WTC11 (cell line): ENCODE measurements around the gene C10orf105. TPM values are rescaled to one million over a fixed set of nuclear protein-coding genes. Genes with fewer than 3 reads are reported as not detected.

Source experiments
- ATAC-seq: fragments of 200-7000 bp; cut with Tn5 transposase; 2 replicates; pipeline ENCODE4 v1.10.0; 2021; ENCODE audit warnings: mild to moderate bottlenecking, moderate library complexity
- CTCF ChIA-PET: fragments of 300-600 bp; sonication (Branson Sonifier 250); formaldehyde crosslinking; loops from one replicate; lab custom pipeline; 2021; ENCODE audit warnings: antibody characterized with exemption; lab: Charles Lee
- POLR2A ChIA-PET: fragments of 350-600 bp; sonication (Branson Sonifier 250); formaldehyde crosslinking; loops from one replicate; lab custom pipeline; 2021; ENCODE audit warnings: antibody characterized with exemption; lab: Charles Lee
- DNase-seq: peaks from one replicate; pipeline ENCODE4 v3.0.0; 2021; ENCODE audit warnings: low spot score
- H3K27ac Mint-ChIP-seq: 2 replicates; pipeline ENCODE4 v1.8.0; 2021; ENCODE audit warnings: mixed read lengths
- H3K27me3 Mint-ChIP-seq: 2 replicates; pipeline ENCODE4 v1.8.0; 2021; ENCODE audit warnings: low read depth, mild to moderate bottlenecking, moderate library complexity, mixed read lengths
- H3K36me3 Mint-ChIP-seq: 2 replicates; pipeline ENCODE4 v1.8.0; 2021; ENCODE audit warnings: mixed read lengths
- H3K4me1 Mint-ChIP-seq: 2 replicates; pipeline ENCODE4 v1.8.0; 2022; ENCODE audit warnings: mixed read lengths
- H3K4me3 Mint-ChIP-seq: 2 replicates; pipeline ENCODE4 v1.8.0; 2021; ENCODE audit warnings: mild to moderate bottlenecking, moderate library complexity, mixed read lengths
- H3K9me3 Mint-ChIP-seq: 2 replicates; pipeline ENCODE4 v1.8.0; 2021; ENCODE audit warnings: mixed read lengths
- AR ChIP-seq: fragments of 250-450 bp; sonication (Bioruptor Pico); IDR thresholded peaks from 2 replicates; pipeline ENCODE4 v1.9.0; 2021; ENCODE audit warnings: mild to moderate bottlenecking
- ARID4B ChIP-seq: sonication (generic); formaldehyde crosslinking; IDR thresholded peaks from 2 replicates; pipeline ENCODE4 v1.8.0; 2023; ENCODE audit warnings: missing genetic modification reagents, mild to moderate bottlenecking, borderline replicate concordance
- CREB1 ChIP-seq: sonication (generic); formaldehyde crosslinking; IDR thresholded peaks from 2 replicates; pipeline ENCODE4 v1.8.0; 2023; ENCODE audit warnings: mild to moderate bottlenecking, missing genetic modification reagents
- CREM ChIP-seq: sonication (generic); formaldehyde crosslinking; IDR thresholded peaks from 2 replicates; pipeline ENCODE4 v1.8.1; 2022; ENCODE audit warnings: mild to moderate bottlenecking, missing genetic modification reagents, moderate library complexity
- CTCF ChIP-seq: fragments of 200-600 bp; IDR thresholded peaks from 2 replicates; pipeline ENCODE4 v1.8.0; 2022; ENCODE audit warnings: antibody characterized with exemption
- FOXK1 ChIP-seq: sonication (generic); formaldehyde crosslinking; IDR thresholded peaks from 2 replicates; pipeline ENCODE4 v1.8.0; 2022; ENCODE audit warnings: mild to moderate bottlenecking, moderate library complexity, missing genetic modification reagents
- GTF2I ChIP-seq: fragments of 250-450 bp; sonication (Bioruptor Pico); conservative IDR thresholded peaks from 2 replicates; pipeline ENCODE4 v1.4.0; 2021; ENCODE audit warnings: mild to moderate bottlenecking
- JAZF1 ChIP-seq: fragments of 250-450 bp; sonication (Bioruptor Pico); IDR thresholded peaks from 2 replicates; pipeline ENCODE4 v1.9.0; 2021; ENCODE audit warnings: moderate library complexity, mild to moderate bottlenecking, inconsistent platforms
- KAT7 ChIP-seq: sonication (generic); formaldehyde crosslinking; IDR thresholded peaks from 2 replicates; pipeline ENCODE4 v1.8.1; 2023; ENCODE audit warnings: missing genetic modification reagents, mild to moderate bottlenecking, borderline replicate concordance
- MAX ChIP-seq: sonication (generic); formaldehyde crosslinking; IDR thresholded peaks from 2 replicates; pipeline ENCODE4 v1.8.0; 2022; ENCODE audit warnings: mild to moderate bottlenecking, missing genetic modification reagents
- MYBL2 ChIP-seq: sonication (generic); formaldehyde crosslinking; IDR thresholded peaks from 2 replicates; pipeline ENCODE4 v1.8.1; 2023; ENCODE audit warnings: mild to moderate bottlenecking, moderate library complexity, missing genetic modification reagents
- NR2C2 ChIP-seq: sonication (generic); formaldehyde crosslinking; IDR thresholded peaks from 2 replicates; pipeline ENCODE4 v1.8.0; 2022; ENCODE audit warnings: mild to moderate bottlenecking, missing genetic modification reagents
- PRDM15 ChIP-seq: sonication (generic); formaldehyde crosslinking; IDR thresholded peaks from 2 replicates; pipeline ENCODE4 v1.8.0; 2022; ENCODE audit warnings: missing genetic modification reagents
- SOX15 ChIP-seq: fragments of 250-450 bp; sonication (Bioruptor Pico); IDR thresholded peaks from 2 replicates; pipeline ENCODE4 v1.9.0; 2021; ENCODE audit warnings: mild to moderate bottlenecking
- SP1 ChIP-seq: sonication (generic); formaldehyde crosslinking; conservative IDR thresholded peaks from 2 replicates; pipeline ENCODE4 v1.8.1; 2022; ENCODE audit warnings: missing genetic modification reagents
- USF2 ChIP-seq: sonication (generic); formaldehyde crosslinking; IDR thresholded peaks from 2 replicates; pipeline ENCODE4 v1.8.1; 2023; ENCODE audit warnings: mild to moderate bottlenecking, missing genetic modification reagents, moderate library complexity
- ZNF423 ChIP-seq: fragments of 250-450 bp; sonication (Bioruptor Pico); IDR thresholded peaks from 2 replicates; pipeline ENCODE4 v2.1.2; 2022; ENCODE audit warnings: mild to moderate bottlenecking, moderate library complexity
- total RNA-seq: library from RNA; stranded (reverse); gene quantifications from 3 replicates; pipeline ENCODE4 v1.2.3, GENCODE V29; 2021

C10orf105 gene
- total RNA-seq, 1 experiment from 2014 or later: 0.48 TPM

- TF ChIP-seq AR (CRISPR knock-in tag) (no peak), SOX15 (CRISPR knock-in tag) (no peak), USF2 (CRISPR knock-in tag) (no peak), PRDM15 (CRISPR knock-in tag) (0 out of 2 replicates have a peak, but pooled peaks have one; percentile 19), CREM (CRISPR knock-in tag) (no peak)
- H3K4me1 Mint-ChIP-seq: peaks cover 11% of the 10 kb centered on the region
- ChIA-PET POLR2A (no interaction called here), CTCF (interaction anchor here (0.9 to 4.6 kb wide), 9 partner anchors 15 to 394 kb away, joined by 3 to 34 read pairs (median 5); partner anchors contain the start of genes CDH23 and SLC29A3)
- ATAC-seq (no peak), DNase-seq (no peak)
- no peak overlapping the region for H3K4me3 Mint-ChIP-seq
- H3K36me3 Mint-ChIP-seq: no peaks in the 10 kb centered on the region
- H3K9me3 Mint-ChIP-seq: no peaks in the 10 kb centered on the region
- no peaks in the 10 kb centered on the region; the same call in 1 of the 2 replicates for H3K27me3 Mint-ChIP-seq
- peak overlapping the region; percentile 49; the same call in 1 of the 2 replicates for H3K27ac Mint-ChIP-seq
Measured at GRCh38 chr10:71712572-71713134, 6.9 kb downstream of the C10orf105 start.

GRCh38 chr10:71712170-71712569 is 7.4 kb downstream of the C10orf105 start:
- no peak for TF ChIP-seq JAZF1 (CRISPR knock-in tag)
- peaks cover 11% of the 10 kb centered on the region for H3K4me1 Mint-ChIP-seq
- CTCF ChIA-PET: interaction anchor here (1.4 to 4.6 kb wide), 4 partner anchors 15 to 368 kb away, joined by 3 to 34 read pairs (median 6); partner anchors contain the start of gene CDH23
- no peak overlapping the region; the same call in 1 of the 2 replicates for H3K27ac Mint-ChIP-seq
- POLR2A ChIA-PET: no interaction called here
- DNase-seq (no peak), ATAC-seq (no peak)
- no peaks in the 10 kb centered on the region for H3K36me3 Mint-ChIP-seq
- no peaks in the 10 kb centered on the region for H3K9me3 Mint-ChIP-seq
- H3K4me3 Mint-ChIP-seq: no peak overlapping the region
- H3K27me3 Mint-ChIP-seq: no peaks in the 10 kb centered on the region; the same call in 1 of the 2 replicates

GRCh38 chr10:71711052-71711623 is 8.4 kb downstream of the C10orf105 start:
- Mint-ChIP-seq H3K27ac (no peak overlapping the region), H3K36me3 (no peaks in the 10 kb centered on the region), H3K27me3 (no peaks in the 10 kb centered on the region; the same call in 1 of the 2 replicates), H3K9me3 (no peaks in the 10 kb centered on the region), H3K4me3 (no peak overlapping the region), H3K4me1 (peaks cover 11% of the 10 kb centered on the region)
- ATAC-seq (no peak), DNase-seq (no peak)
- CTCF ChIA-PET: interaction anchor here (0.6 to 4.6 kb wide), 6 partner anchors 9 to 367 kb away, joined by 3 to 34 read pairs (median 3); partner anchors contain the start of gene C10orf105
- POLR2A ChIA-PET: no interaction called here
- TF ChIP-seq GTF2I (CRISPR knock-in tag): no peak
- no peak for TF ChIP-seq NR2C2 (CRISPR knock-in tag)
- TF ChIP-seq SP1 (CRISPR knock-in tag): no peak
- TF ChIP-seq CREB1 (CRISPR knock-in tag): no peak
- TF ChIP-seq MYBL2: no peak
- TF ChIP-seq CTCF: no peak
- TF ChIP-seq ZNF423 (CRISPR knock-in tag): no peak
- TF ChIP-seq FOXK1 (CRISPR knock-in tag): no peak
- TF ChIP-seq MAX (CRISPR knock-in tag): no peak
- no peak for TF ChIP-seq ARID4B
- no peak for TF ChIP-seq KAT7 (CRISPR knock-in tag)
